ENCODE measurements around the gene PCCB.

The PCCB gene

GRCh38 chr3:136300444-136300843, 50.3 kb downstream of the PCCB start:
- TF ChIP-seq CTCF (IDR thresholded peaks at IDR 0.05; ENCODE audit: low read depth, low read length, missing control alignments), result no peak
- in situ Hi-C loops (cut with HindIII; ENCODE audit: low sequenced_read_pairs), result no loop called here
- H3K4me3 ChIP-seq (ENCODE audit: low read depth, low read length), result no peak overlapping the region
- no peak for DNase-seq (ENCODE audit: low read depth)

GRCh38 chr3:136305879-136306278, 55.7 kb downstream of the PCCB start:
- TF ChIP-seq CTCF (IDR thresholded peaks at IDR 0.05; ENCODE audit: low read depth, low read length, missing control alignments), result peak; percentile 38
- peak; percentile 5 for DNase-seq (ENCODE audit: low read depth)
- H3K4me3 ChIP-seq (ENCODE audit: low read depth, low read length), result no peak overlapping the region
- in situ Hi-C loops (cut with HindIII; ENCODE audit: low sequenced_read_pairs), result no loop called here

GRCh38 chr3:136311261-136311660, 61.1 kb downstream of the PCCB start:
- TF ChIP-seq CTCF (IDR thresholded peaks at IDR 0.05; ENCODE audit: low read depth, low read length, missing control alignments), result no peak
- in situ Hi-C loops (cut with HindIII; ENCODE audit: low sequenced_read_pairs), result no loop called here
- DNase-seq (ENCODE audit: low read depth), result no peak
- H3K4me3 ChIP-seq (ENCODE audit: low read depth, low read length), result no peak overlapping the region

GRCh38 chr3:136311968-136312367, 61.8 kb downstream of the PCCB start:
- no peak overlapping the region for H3K4me3 ChIP-seq (ENCODE audit: low read depth, low read length)
- no peak for TF ChIP-seq CTCF (IDR thresholded peaks at IDR 0.05; ENCODE audit: low read depth, low read length, missing control alignments)
- in situ Hi-C loops (cut with HindIII; ENCODE audit: low sequenced_read_pairs), result no loop called here
- no peak for DNase-seq (ENCODE audit: low read depth)

- TF ChIP-seq CTCF (IDR thresholded peaks at IDR 0.05; ENCODE audit: low read depth, low read length, missing control alignments), result no peak
- no peak for DNase-seq (ENCODE audit: low read depth)
- H3K4me3 ChIP-seq (ENCODE audit: low read depth, low read length), result no peak overlapping the region
- in situ Hi-C loops (cut with HindIII; ENCODE audit: low sequenced_read_pairs), result no loop called here
Observed at GRCh38 chr3:136326316-136326715, 76.2 kb downstream of the PCCB start.

- in situ Hi-C loops (cut with HindIII; ENCODE audit: low sequenced_read_pairs), result no loop called here
- no peak for TF ChIP-seq CTCF (IDR thresholded peaks at IDR 0.05; ENCODE audit: low read depth, low read length, missing control alignments)
- DNase-seq (ENCODE audit: low read depth), result no peak
- H3K4me3 ChIP-seq (ENCODE audit: low read depth, low read length), result no peak overlapping the region
Observed at GRCh38 chr3:136327671-136328070, 77.5 kb downstream of the PCCB start.

GRCh38 chr3:136329593-136329992, 79.5 kb downstream of the PCCB start:
- in situ Hi-C loops (cut with HindIII; ENCODE audit: low sequenced_read_pairs), result no loop called here
- TF ChIP-seq CTCF (IDR thresholded peaks at IDR 0.05; ENCODE audit: low read depth, low read length, missing control alignments), result no peak
- no peak overlapping the region for H3K4me3 ChIP-seq (ENCODE audit: low read depth, low read length)
- no peak for DNase-seq (ENCODE audit: low read depth)

Data from astrocyte of the cerebellum (primary cell).